ENCODE measurements around the gene ADAM12.

DNA sequence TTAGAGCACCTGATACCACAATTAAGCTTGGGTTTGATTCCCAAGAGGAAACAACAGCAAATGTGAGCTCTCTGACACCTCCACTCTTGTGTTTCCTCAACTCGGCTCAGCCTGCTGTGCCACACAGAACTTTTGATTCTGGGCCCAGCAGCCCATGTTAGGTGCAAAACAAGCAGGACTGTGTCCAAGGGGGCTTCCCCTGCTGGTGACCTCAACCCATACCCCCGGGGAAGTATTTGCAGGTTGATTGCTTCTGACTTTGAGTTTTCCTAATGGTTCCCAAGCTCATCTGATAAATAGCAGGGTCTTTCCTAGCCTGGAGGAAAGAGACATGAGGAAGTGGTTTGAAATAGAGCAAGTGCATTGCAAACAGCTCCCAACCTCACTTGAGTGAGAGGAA, 43.5 kb upstream of the ADAM12 start:
- TF ChIP-seq, protein P1, sequence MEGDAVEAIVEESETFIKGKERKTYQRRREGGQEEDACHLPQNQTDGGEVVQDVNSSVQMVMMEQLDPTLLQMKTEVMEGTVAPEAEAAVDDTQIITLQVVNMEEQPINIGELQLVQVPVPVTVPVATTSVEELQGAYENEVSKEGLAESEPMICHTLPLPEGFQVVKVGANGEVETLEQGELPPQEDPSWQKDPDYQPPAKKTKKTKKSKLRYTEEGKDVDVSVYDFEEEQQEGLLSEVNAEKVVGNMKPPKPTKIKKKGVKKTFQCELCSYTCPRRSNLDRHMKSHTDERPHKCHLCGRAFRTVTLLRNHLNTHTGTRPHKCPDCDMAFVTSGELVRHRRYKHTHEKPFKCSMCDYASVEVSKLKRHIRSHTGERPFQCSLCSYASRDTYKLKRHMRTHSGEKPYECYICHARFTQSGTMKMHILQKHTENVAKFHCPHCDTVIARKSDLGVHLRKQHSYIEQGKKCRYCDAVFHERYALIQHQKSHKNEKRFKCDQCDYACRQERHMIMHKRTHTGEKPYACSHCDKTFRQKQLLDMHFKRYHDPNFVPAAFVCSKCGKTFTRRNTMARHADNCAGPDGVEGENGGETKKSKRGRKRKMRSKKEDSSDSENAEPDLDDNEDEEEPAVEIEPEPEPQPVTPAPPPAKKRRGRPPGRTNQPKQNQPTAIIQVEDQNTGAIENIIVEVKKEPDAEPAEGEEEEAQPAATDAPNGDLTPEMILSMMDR (IDR thresholded peaks at IDR 0.05; ENCODE audit: low read length): no peak
- TF ChIP-seq EZH2 (optimal IDR thresholded peaks at IDR 0.05; ENCODE audit: low read depth, low read length) (no peak), EZH2phosphoT487 (IDR thresholded peaks at IDR 0.05; ENCODE audit: low read length) (no peak)
